Lower leg skin (tissue), 3 donors: ENCODE measurements around the gene DEFB110.

Experiments used
- CTCF ChIP-seq, 3 donors: fragments of 450-650 bp; IDR thresholded peaks; one replicate each; pipeline ENCODE4 v1.5.1; 2016; ENCODE audit warnings: antibody characterized with exemption in 3 of 3, mild to moderate bottlenecking in 3 of 3, moderate library complexity in 2 of 3
- POLR2A ChIP-seq, 2 donors: fragments of 450-650 bp; IDR thresholded peaks; one replicate each; pipeline ENCODE4 v1.6.1; 2016 to 2017; ENCODE audit warnings: antibody characterized with exemption in 2 of 2, mild to moderate bottlenecking in 1 of 2, moderate library complexity in 1 of 2

- TF ChIP-seq POLR2A (IDR thresholded peaks at IDR 0.05), result no peak
- TF ChIP-seq CTCF (IDR thresholded peaks at IDR 0.05), result no peak
Observed at GRCh38 chr6:49978332-49979226, 43.2 kb downstream of the DEFB110 start.
